Measurements from ENCODE around the gene ADAMTS14. TPM values are rescaled to one million over a fixed set of nuclear protein-coding genes. Genes with fewer than 3 reads are reported as not detected.
"Not testable (repeated sequence)": the region's sequence is repeated elsewhere in the genome, so short reads cannot be mapped to it uniquely, and the experiment has no call there.

The ADAMTS14 gene
- polyA plus RNA-seq, 6 donors from 2014 or later: not detected

- Mint-ChIP-seq H3K27ac (no peak overlapping the region), H3K27me3 (peaks cover 23 to 25% (median 23%) of the 10 kb centered on the region in 3 donors), H3K4me1 (peaks cover 0 to 20% (median 17%) of the 10 kb centered on the region in 3 donors), H3K36me3 (no peaks in the 10 kb centered on the region), H3K9me3 (peaks cover 0 to 24% (median 5%) of the 10 kb centered on the region in 7 donors), H3K4me3 (no peak overlapping the region)
- ATAC-seq (ENCODE audit: low read depth in 2 of 2) (no peak), DNase-seq (no peak)
These were observed 10.5 kb upstream of the ADAMTS14 start for GRCh38 chr10:70661623-70662361.

- Mint-ChIP-seq H3K4me3 (peak overlapping the region in 1 of 8 donors; percentile 4), H3K4me1 (peaks cover 0 to 20% (median 17%) of the 10 kb centered on the region in 3 donors), H3K36me3 (no peaks in the 10 kb centered on the region), H3K27ac (peak overlapping the region in 1 of 6 donors; percentile 62), H3K27me3 (peaks cover 23 to 25% (median 23%) of the 10 kb centered on the region in 3 donors), H3K9me3 (peaks cover 0 to 23% (median 5%) of the 10 kb centered on the region in 7 donors)
- no peak for ATAC-seq (ENCODE audit: low read depth in 2 of 2)
- no peak for DNase-seq
These were observed 9.7 kb upstream of the ADAMTS14 start for GRCh38 chr10:70662362-70663220.

- peaks cover 0 to 20% (median 17%) of the 10 kb centered on the region in 3 donors for H3K4me1 Mint-ChIP-seq
- H3K9me3 Mint-ChIP-seq: peaks cover 2 to 23% (median 5%) of the 10 kb centered on the region in 7 donors
- not testable (repeated sequence) for DNase-seq; ATAC-seq (ENCODE audit: low read depth in 2 of 2); H3K27ac Mint-ChIP-seq; H3K4me3 Mint-ChIP-seq; H3K36me3 Mint-ChIP-seq
- peaks cover 23 to 32% (median 25%) of the 10 kb centered on the region in 3 donors for H3K27me3 Mint-ChIP-seq
These were observed 8.6 kb upstream of the ADAMTS14 start for GRCh38 chr10:70663458-70664409.

GRCh38 chr10:70664702-70665195, 7.6 kb upstream of the ADAMTS14 start:
- no peak for ATAC-seq (ENCODE audit: low read depth in 2 of 2)
- H3K4me1 Mint-ChIP-seq: peaks cover 0 to 20% (median 17%) of the 10 kb centered on the region in 3 donors
- H3K9me3 Mint-ChIP-seq: peaks cover 0 to 14% (median 6%) of the 10 kb centered on the region in 7 donors
- H3K27me3 Mint-ChIP-seq: peaks cover 16 to 39% (median 30%) of the 10 kb centered on the region in 3 donors
- H3K4me3 Mint-ChIP-seq: no peak overlapping the region
- H3K36me3 Mint-ChIP-seq: peaks cover 5 to 8% of the 10 kb centered on the region in 2 donors
- H3K27ac Mint-ChIP-seq: peak overlapping the region in 1 of 6 donors; percentile 48
- no peak for DNase-seq

- Mint-ChIP-seq H3K9me3 (peaks cover 0 to 14% (median 6%) of the 10 kb centered on the region in 7 donors), H3K4me1 (peaks cover 0 to 26% (median 21%) of the 10 kb centered on the region in 3 donors), H3K27ac (no peak overlapping the region), H3K4me3 (no peak overlapping the region), H3K27me3 (peaks cover 21 to 45% (median 41%) of the 10 kb centered on the region in 3 donors), H3K36me3 (peaks cover 5 to 8% of the 10 kb centered on the region in 2 donors)
- ATAC-seq (ENCODE audit: low read depth in 2 of 2): no peak
- DNase-seq: no peak
These were observed 5.1 kb upstream of the ADAMTS14 start for GRCh38 chr10:70666960-70667798.

GRCh38 chr10:70667818-70668217, 4.5 kb upstream of the ADAMTS14 start:
- not testable (repeated sequence) for DNase-seq; H3K27ac Mint-ChIP-seq; H3K4me3 Mint-ChIP-seq; ATAC-seq (ENCODE audit: low read depth in 2 of 2)
- Mint-ChIP-seq H3K9me3 (peaks cover 0 to 14% (median 6%) of the 10 kb centered on the region in 7 donors), H3K4me1 (peaks cover under 1 to 26% (median 23%) of the 10 kb centered on the region in 3 donors), H3K27me3 (peaks cover 22 to 46% (median 39%) of the 10 kb centered on the region in 3 donors), H3K36me3 (peaks cover 5 to 10% of the 10 kb centered on the region in 2 donors)

GRCh38 chr10:70668454-70668970, 3.8 kb upstream of the ADAMTS14 start:
- Mint-ChIP-seq H3K4me3 (no peak overlapping the region), H3K27me3 (peaks cover 22 to 47% (median 41%) of the 10 kb centered on the region in 3 donors), H3K27ac (no peak overlapping the region), H3K9me3 (peaks cover 0 to 14% (median 6%) of the 10 kb centered on the region in 7 donors), H3K36me3 (peaks cover 5 to 17% of the 10 kb centered on the region in 2 donors), H3K4me1 (peaks cover 8 to 33% (median 28%) of the 10 kb centered on the region in 3 donors)
- DNase-seq (no peak), ATAC-seq (ENCODE audit: low read depth in 2 of 2) (no peak)

- Mint-ChIP-seq H3K4me1 (peaks cover 8 to 34% (median 28%) of the 10 kb centered on the region in 3 donors), H3K4me3 (peak overlapping the region in 1 of 8 donors; percentile 23), H3K27ac (peak overlapping the region in 1 of 6 donors; percentile 43), H3K27me3 (peaks cover 22 to 52% (median 46%) of the 10 kb centered on the region in 3 donors), H3K9me3 (peaks cover 0 to 14% (median 6%) of the 10 kb centered on the region in 7 donors), H3K36me3 (peaks cover 5 to 17% of the 10 kb centered on the region in 2 donors)
- ATAC-seq (ENCODE audit: low read depth in 2 of 2): no peak
- no peak for DNase-seq
These were observed 3.3 kb upstream of the ADAMTS14 start for GRCh38 chr10:70669015-70669414.

GRCh38 chr10:70669732-70670317, 2.5 kb upstream of the ADAMTS14 start:
- Mint-ChIP-seq H3K4me3 (no peak overlapping the region), H3K27ac (peak overlapping the region in 1 of 6 donors; percentile 81), H3K9me3 (peaks cover 0 to 14% (median 6%) of the 10 kb centered on the region in 7 donors), H3K36me3 (peaks cover 5 to 17% of the 10 kb centered on the region in 2 donors), H3K4me1 (peaks cover 8 to 26% (median 20%) of the 10 kb centered on the region in 3 donors), H3K27me3 (peaks cover 18 to 58% (median 55%) of the 10 kb centered on the region in 3 donors)
- ATAC-seq (ENCODE audit: low read depth in 2 of 2): no peak
- no peak for DNase-seq

GRCh38 chr10:70671619-70672164, 614 bp upstream of the ADAMTS14 start:
- ATAC-seq (ENCODE audit: low read depth in 2 of 2): no peak
- Mint-ChIP-seq H3K36me3 (peaks cover 5 to 17% of the 10 kb centered on the region in 2 donors), H3K27ac (peak overlapping the region in 1 of 6 donors; percentile 85), H3K27me3 (peaks cover 27 to 73% (median 73%) of the 10 kb centered on the region in 3 donors), H3K4me3 (peak overlapping the region in 6 of 8 donors; percentile 16 to 66 (median 35)), H3K4me1 (peaks cover 8 to 15% (median 12%) of the 10 kb centered on the region in 3 donors), H3K9me3 (peaks cover 0 to 14% (median 6%) of the 10 kb centered on the region in 7 donors)
- DNase-seq: no peak

Measured in naive B cell (primary cell).